GM23338 (cell line): ENCODE results near the gene DMKN. TPM values are rescaled to one million over a fixed set of nuclear protein-coding genes. Genes with fewer than 3 reads are reported as not detected.

Source experiments
- ATAC-seq: fragments of 200-7000 bp; cut with Tn5 transposase; 3 replicates; pipeline ENCODE4 v1.9.1; 2020
- DNase-seq: peaks from one replicate; pipeline ENCODE4 v3.0.0-alpha.2; 2015; ENCODE audit warnings: low spot score
- H2AFZ ChIP-seq: fragments of 200-600 bp; sonication (generic); 2 replicates; pipeline ENCODE4 v1.8.0; 2016; ENCODE audit warnings: antibody characterized with exemption, mild to moderate bottlenecking, moderate library complexity
- H3F3A ChIP-seq: fragments of 200-600 bp; sonication (generic); replicated peaks from 2 replicates; pipeline ENCODE4 v1.8.0; 2017; ENCODE audit warnings: antibody characterized with exemption, mixed run types, low read depth
- H3K27ac ChIP-seq: fragments of 200-600 bp; sonication (generic); 2 replicates; pipeline ENCODE4 v1.6.1; 2016; ENCODE audit warnings: low read depth
- H3K27me3 ChIP-seq: fragments of 200-600 bp; sonication (generic); 2 replicates; pipeline ENCODE4 v1.8.0; 2016; ENCODE audit warnings: mild to moderate bottlenecking, mixed run types, moderate library complexity; ENCODE audit not compliant: insufficient read depth
- H3K36me3 ChIP-seq: fragments of 200-600 bp; sonication (generic); 2 replicates; pipeline ENCODE4 v1.8.0; 2016; ENCODE audit warnings: mild to moderate bottlenecking; ENCODE audit not compliant: insufficient read depth
- H3K4me1 ChIP-seq: fragments of 200-600 bp; sonication (generic); 2 replicates; pipeline ENCODE4 v1.8.0; 2016; ENCODE audit warnings: mild to moderate bottlenecking, moderate library complexity; ENCODE audit not compliant: insufficient read depth
- H3K4me2 ChIP-seq: fragments of 200-600 bp; sonication (generic); 2 replicates; pipeline ENCODE4 v1.7.1; 2017; ENCODE audit warnings: mixed run types
- H3K4me3 ChIP-seq: fragments of 200-600 bp; sonication (generic); 2 replicates; pipeline ENCODE4 v1.6.1; 2016; ENCODE audit warnings: mixed run types
- H3K79me2 ChIP-seq: fragments of 200-600 bp; sonication (generic); replicated peaks from 2 replicates; pipeline ENCODE4 v1.8.0; 2017; ENCODE audit warnings: mild to moderate bottlenecking; ENCODE audit not compliant: insufficient read depth
- H3K9me2 ChIP-seq: fragments of 200-600 bp; sonication (generic); 2 replicates; pipeline ENCODE4 v1.8.0; 2017; ENCODE audit not compliant: insufficient read depth
- H4K20me1 ChIP-seq: fragments of 200-600 bp; sonication (generic); replicated peaks from 2 replicates; pipeline ENCODE4 v1.8.0; 2017; ENCODE audit warnings: mild to moderate bottlenecking; ENCODE audit not compliant: insufficient read depth
- H3K27ac Mint-ChIP-seq: 2 replicates; pipeline ENCODE4 v1.8.0; 2020; ENCODE audit warnings: inconsistent platforms, mild to moderate bottlenecking, moderate library complexity, mixed read lengths
- H3K27me3 Mint-ChIP-seq: 3 replicates; pipeline ENCODE4 v1.8.0; 2022; ENCODE audit warnings: low read depth, mild to moderate bottlenecking, moderate library complexity, mixed read lengths, inconsistent platforms; ENCODE audit not compliant: insufficient read depth, poor library complexity
- H3K36me3 Mint-ChIP-seq: 3 replicates; pipeline ENCODE4 v1.8.0; 2021; ENCODE audit warnings: low read depth, mild to moderate bottlenecking, inconsistent platforms, moderate library complexity, mixed read lengths
- H3K4me1 Mint-ChIP-seq: 3 replicates; pipeline ENCODE4 v1.8.0; 2020; ENCODE audit warnings: mild to moderate bottlenecking, inconsistent platforms, mixed read lengths
- H3K4me3 Mint-ChIP-seq: 3 replicates; pipeline ENCODE4 v1.8.0; 2021; ENCODE audit warnings: moderate library complexity, mild to moderate bottlenecking, inconsistent platforms, mixed read lengths
- H3K9me3 Mint-ChIP-seq: 3 replicates; pipeline ENCODE4 v1.8.0; 2020; ENCODE audit warnings: moderate library complexity, mild to moderate bottlenecking, inconsistent platforms, mixed read lengths
- CREB1 ChIP-seq: fragments of 250-450 bp; sonication (Bioruptor Pico); IDR thresholded peaks from 2 replicates; pipeline ENCODE4 v1.5.0; 2020; ENCODE audit warnings: low read depth, mild to moderate bottlenecking, moderate library complexity
- EZH2phosphoT487 ChIP-seq: fragments of 200-600 bp; sonication (generic); IDR thresholded peaks from one replicate; pipeline ENCODE4 v1.8.1; 2018; ENCODE audit warnings: antibody characterized with exemption; ENCODE audit not compliant: unreplicated experiment
- NANOG ChIP-seq: IDR thresholded peaks from 2 replicates; pipeline ENCODE4 v1.6.1; 2016; ENCODE audit warnings: antibody characterized with exemption, borderline replicate concordance
- POLR2AphosphoS5 ChIP-seq: IDR thresholded peaks from 2 replicates; pipeline ENCODE4 v1.6.1; 2016; ENCODE audit warnings: antibody characterized with exemption, low read depth
- STAT1 ChIP-seq: IDR thresholded peaks from one replicate; pipeline ENCODE4 v1.6.1; 2016; ENCODE audit warnings: antibody characterized with exemption; ENCODE audit not compliant: unreplicated experiment
- ZNF114 ChIP-seq: fragments of 250-450 bp; sonication (Bioruptor Pico); IDR thresholded peaks from 2 replicates; pipeline ENCODE4 v1.5.0; 2020; ENCODE audit warnings: mild to moderate bottlenecking, moderate library complexity
- ZNF331 ChIP-seq: fragments of 250-450 bp; sonication (Bioruptor Pico); IDR thresholded peaks from 2 replicates; pipeline ENCODE4 v1.5.0; 2020; ENCODE audit warnings: low read depth, mild to moderate bottlenecking, moderate library complexity
- polyA plus RNA-seq: library from polyadenylated mRNA; unstranded; fragments of >200 nt; fragmentation: Nextera tagmentation; extraction: Ambion mirVana; gene quantifications from 2 replicates; pipeline ENCODE4 v1.2.1, GENCODE V29; 2016
- total RNA-seq: library from RNA; depleted of rRNA; stranded (reverse); fragments of >200 nt; shearing (Covaris generic); gene quantifications from 2 replicates; pipeline ENCODE4 v1.2.3, GENCODE V29; 2014
- TF ChIP-seq, protein P1 (sequence below), 2 experiments: fragments of 200-600 bp in 1 of 2; sonication (generic) in 1 of 2; conservative IDR thresholded peaks; 2 replicates each; pipeline versions ENCODE4 v1.5.1 to v1.6.1; 2016 to 2017; ENCODE audit warnings: antibody characterized with exemption in 2 of 2, low read depth in 2 of 2, mild to moderate bottlenecking in 2 of 2, moderate library complexity in 1 of 2
- TF ChIP-seq, protein P2 (sequence below): IDR thresholded peaks from one replicate; pipeline ENCODE4 v1.6.1; 2018; ENCODE audit warnings: antibody characterized with exemption; ENCODE audit not compliant: unreplicated experiment
- TF ChIP-seq, protein P3 (sequence below): IDR thresholded peaks from 2 replicates; pipeline ENCODE4 v1.6.1; 2016; ENCODE audit warnings: antibody characterized with exemption

Gene DMKN
- total and polyA plus RNA-seq, 2 experiments from 2014 or later, result 259 to 569 TPM

DNA sequence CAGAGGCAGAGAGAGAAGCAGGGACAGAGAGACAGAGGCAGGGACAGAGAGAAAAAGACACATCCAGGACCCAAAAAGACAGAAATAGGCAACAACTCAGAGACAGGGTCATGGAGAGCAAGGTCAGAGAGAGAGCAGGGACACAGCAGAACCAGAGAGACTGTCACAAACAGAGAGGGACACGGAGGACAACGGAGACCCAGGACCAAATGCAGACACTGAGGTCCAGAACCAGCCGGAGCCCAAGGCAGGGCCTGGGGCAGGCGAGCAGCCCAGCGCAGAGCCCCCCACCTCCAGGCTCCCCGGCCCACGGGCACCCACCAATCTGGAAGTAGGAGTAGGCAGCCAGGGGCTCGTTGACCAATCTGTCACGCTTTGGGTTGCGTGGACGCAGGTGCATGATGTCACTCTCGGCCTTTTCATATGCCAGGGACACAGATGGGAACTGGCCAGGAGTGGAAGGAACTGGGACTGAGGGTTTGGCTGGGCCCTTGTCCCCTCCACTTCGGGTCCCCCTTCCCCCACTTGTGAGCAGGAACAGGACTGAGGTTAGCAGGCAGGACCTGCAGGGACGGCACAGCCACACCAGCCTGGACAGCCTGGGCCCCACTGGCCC is 40.0 kb upstream of the DMKN start (continued):
- TF ChIP-seq, protein P1, sequence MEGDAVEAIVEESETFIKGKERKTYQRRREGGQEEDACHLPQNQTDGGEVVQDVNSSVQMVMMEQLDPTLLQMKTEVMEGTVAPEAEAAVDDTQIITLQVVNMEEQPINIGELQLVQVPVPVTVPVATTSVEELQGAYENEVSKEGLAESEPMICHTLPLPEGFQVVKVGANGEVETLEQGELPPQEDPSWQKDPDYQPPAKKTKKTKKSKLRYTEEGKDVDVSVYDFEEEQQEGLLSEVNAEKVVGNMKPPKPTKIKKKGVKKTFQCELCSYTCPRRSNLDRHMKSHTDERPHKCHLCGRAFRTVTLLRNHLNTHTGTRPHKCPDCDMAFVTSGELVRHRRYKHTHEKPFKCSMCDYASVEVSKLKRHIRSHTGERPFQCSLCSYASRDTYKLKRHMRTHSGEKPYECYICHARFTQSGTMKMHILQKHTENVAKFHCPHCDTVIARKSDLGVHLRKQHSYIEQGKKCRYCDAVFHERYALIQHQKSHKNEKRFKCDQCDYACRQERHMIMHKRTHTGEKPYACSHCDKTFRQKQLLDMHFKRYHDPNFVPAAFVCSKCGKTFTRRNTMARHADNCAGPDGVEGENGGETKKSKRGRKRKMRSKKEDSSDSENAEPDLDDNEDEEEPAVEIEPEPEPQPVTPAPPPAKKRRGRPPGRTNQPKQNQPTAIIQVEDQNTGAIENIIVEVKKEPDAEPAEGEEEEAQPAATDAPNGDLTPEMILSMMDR (conservative IDR thresholded peaks at IDR 0.05; ENCODE audit: low read depth in 2 of 2), result no peak
- TF ChIP-seq STAT1 (no peak), CREB1 (no peak)

DNA sequence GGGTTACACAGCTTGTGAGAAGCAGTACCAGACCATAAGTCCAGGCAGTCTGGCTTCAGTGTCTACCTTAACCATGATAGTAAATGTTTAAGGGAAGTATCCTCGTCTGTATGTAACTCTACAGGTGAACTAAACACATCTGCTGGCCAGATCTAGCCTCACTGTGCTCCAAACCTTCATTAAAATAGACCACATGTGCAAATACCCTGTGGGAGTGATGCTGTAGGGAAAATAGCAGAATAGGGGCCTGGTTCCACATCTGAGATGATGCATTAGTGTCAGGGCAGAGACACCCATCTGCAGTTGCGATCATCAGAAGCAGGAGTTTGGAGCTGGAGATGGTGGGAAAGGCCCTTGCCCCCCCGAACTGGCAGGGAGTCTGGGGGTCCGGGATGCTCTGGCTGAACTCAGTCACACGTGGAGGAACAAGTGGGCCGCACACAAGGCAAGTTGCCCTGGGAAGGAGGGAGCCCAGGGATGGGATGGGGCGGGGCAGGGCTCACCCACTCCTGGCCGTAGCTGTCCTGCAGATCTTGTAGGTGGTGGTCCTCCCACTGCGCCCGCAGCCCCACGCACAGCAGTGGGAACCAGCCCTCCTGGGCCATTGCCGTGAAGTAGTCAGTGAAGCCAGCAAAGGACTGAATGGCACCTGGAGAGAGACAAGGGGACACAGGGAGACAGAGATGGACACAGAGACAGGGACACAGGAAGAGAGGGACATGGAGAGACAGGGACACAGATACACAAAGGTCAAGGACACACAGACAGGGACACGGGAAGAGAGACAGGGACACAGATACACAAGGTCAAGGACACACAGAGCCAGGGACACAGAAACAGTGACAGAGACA is 39.3 kb upstream of the DMKN start:
- H3K9me2 ChIP-seq, result no peaks in the 10 kb centered on the region
- ATAC-seq (no peak), DNase-seq (no peak)
- H3K36me3 Mint-ChIP-seq, result peaks cover 17% of the 10 kb centered on the region
- H3K4me3 Mint-ChIP-seq, result no peak overlapping the region; the same call in 2 of the 3 replicates
- H3K27me3 Mint-ChIP-seq, result peaks cover 16% of the 10 kb centered on the region
- peaks cover 20% of the 10 kb centered on the region for H3K4me1 Mint-ChIP-seq
- no peak overlapping the region for H3K4me3 ChIP-seq
- H4K20me1 ChIP-seq, result peaks cover 9% of the 10 kb centered on the region
- H3K27me3 ChIP-seq, result no peaks in the 10 kb centered on the region
- peaks cover 19% of the 10 kb centered on the region; the same call in 1 of the 2 replicates for H3F3A ChIP-seq
- no peak overlapping the region for H3K27ac ChIP-seq
- no peaks in the 10 kb centered on the region for H3K79me2 ChIP-seq
- no peak overlapping the region for H3K4me2 ChIP-seq
- H2AFZ ChIP-seq, result no peak overlapping the region
- no peaks in the 10 kb centered on the region; the same call in none of the 3 replicates for H3K9me3 Mint-ChIP-seq
- H3K36me3 ChIP-seq, result no peaks in the 10 kb centered on the region
- H3K4me1 ChIP-seq, result peaks cover 4% of the 10 kb centered on the region; the same call in 1 of the 2 replicates
- no peak overlapping the region for H3K27ac Mint-ChIP-seq
- TF ChIP-seq EZH2phosphoT487 (no peak), ZNF331 (CRISPR knock-in tag) (no peak), CREB1 (no peak), POLR2AphosphoS5 (no peak), ZNF114 (no peak), NANOG (no peak)
- TF ChIP-seq, protein P2, sequence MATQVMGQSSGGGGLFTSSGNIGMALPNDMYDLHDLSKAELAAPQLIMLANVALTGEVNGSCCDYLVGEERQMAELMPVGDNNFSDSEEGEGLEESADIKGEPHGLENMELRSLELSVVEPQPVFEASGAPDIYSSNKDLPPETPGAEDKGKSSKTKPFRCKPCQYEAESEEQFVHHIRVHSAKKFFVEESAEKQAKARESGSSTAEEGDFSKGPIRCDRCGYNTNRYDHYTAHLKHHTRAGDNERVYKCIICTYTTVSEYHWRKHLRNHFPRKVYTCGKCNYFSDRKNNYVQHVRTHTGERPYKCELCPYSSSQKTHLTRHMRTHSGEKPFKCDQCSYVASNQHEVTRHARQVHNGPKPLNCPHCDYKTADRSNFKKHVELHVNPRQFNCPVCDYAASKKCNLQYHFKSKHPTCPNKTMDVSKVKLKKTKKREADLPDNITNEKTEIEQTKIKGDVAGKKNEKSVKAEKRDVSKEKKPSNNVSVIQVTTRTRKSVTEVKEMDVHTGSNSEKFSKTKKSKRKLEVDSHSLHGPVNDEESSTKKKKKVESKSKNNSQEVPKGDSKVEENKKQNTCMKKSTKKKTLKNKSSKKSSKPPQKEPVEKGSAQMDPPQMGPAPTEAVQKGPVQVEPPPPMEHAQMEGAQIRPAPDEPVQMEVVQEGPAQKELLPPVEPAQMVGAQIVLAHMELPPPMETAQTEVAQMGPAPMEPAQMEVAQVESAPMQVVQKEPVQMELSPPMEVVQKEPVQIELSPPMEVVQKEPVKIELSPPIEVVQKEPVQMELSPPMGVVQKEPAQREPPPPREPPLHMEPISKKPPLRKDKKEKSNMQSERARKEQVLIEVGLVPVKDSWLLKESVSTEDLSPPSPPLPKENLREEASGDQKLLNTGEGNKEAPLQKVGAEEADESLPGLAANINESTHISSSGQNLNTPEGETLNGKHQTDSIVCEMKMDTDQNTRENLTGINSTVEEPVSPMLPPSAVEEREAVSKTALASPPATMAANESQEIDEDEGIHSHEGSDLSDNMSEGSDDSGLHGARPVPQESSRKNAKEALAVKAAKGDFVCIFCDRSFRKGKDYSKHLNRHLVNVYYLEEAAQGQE, result no peak
- TF ChIP-seq, protein P3, sequence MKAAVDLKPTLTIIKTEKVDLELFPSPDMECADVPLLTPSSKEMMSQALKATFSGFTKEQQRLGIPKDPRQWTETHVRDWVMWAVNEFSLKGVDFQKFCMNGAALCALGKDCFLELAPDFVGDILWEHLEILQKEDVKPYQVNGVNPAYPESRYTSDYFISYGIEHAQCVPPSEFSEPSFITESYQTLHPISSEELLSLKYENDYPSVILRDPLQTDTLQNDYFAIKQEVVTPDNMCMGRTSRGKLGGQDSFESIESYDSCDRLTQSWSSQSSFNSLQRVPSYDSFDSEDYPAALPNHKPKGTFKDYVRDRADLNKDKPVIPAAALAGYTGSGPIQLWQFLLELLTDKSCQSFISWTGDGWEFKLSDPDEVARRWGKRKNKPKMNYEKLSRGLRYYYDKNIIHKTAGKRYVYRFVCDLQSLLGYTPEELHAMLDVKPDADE, result no peak
- TF ChIP-seq, protein P1 (conservative IDR thresholded peaks at IDR 0.05; ENCODE audit: low read depth in 2 of 2), result no peak
